ENCODE measurements around the gene RAMACL. TPM values are rescaled to one million over a fixed set of nuclear protein-coding genes. Genes with fewer than 3 reads are reported as not detected.

Gene RAMACL
- total RNA-seq, 6 experiments from 2014 or later, result 2.0 to 3.6 (median 2.8) TPM

DNA sequence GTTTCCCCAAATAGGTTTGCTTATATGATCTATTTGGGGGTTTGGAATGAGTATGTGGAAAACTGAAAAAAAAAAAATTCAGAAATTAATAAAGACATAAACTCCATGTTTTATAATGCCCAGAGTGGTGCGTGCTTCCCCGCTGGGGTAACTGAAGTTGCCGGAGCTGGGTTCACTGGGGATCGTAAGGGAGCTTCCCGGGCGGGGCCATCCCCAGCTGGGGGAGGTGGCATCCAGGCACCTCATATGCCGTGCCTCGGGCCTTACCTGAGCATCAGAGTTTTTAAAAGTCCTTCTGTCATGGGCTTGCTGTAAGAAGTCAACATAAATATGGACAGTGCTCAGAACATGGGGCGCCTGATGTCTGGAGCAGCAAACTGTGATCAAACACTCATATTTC lies 17.9 kb upstream of the RAMACL start:
- Mint-ChIP-seq H3K36me3 (ENCODE audit: low read depth) (peaks cover 23% of the 10 kb centered on the region), H3K9me3 (peaks cover 13% of the 10 kb centered on the region), H3K27ac (no peak overlapping the region), H3K27me3 (ENCODE audit: insufficient read depth) (no peaks in the 10 kb centered on the region; the same call in none of the 2 replicates), H3K4me1 (ENCODE audit: low read depth) (peaks cover 44% of the 10 kb centered on the region), H3K4me3 (no peak overlapping the region)
- TF ChIP-seq, protein P1, sequence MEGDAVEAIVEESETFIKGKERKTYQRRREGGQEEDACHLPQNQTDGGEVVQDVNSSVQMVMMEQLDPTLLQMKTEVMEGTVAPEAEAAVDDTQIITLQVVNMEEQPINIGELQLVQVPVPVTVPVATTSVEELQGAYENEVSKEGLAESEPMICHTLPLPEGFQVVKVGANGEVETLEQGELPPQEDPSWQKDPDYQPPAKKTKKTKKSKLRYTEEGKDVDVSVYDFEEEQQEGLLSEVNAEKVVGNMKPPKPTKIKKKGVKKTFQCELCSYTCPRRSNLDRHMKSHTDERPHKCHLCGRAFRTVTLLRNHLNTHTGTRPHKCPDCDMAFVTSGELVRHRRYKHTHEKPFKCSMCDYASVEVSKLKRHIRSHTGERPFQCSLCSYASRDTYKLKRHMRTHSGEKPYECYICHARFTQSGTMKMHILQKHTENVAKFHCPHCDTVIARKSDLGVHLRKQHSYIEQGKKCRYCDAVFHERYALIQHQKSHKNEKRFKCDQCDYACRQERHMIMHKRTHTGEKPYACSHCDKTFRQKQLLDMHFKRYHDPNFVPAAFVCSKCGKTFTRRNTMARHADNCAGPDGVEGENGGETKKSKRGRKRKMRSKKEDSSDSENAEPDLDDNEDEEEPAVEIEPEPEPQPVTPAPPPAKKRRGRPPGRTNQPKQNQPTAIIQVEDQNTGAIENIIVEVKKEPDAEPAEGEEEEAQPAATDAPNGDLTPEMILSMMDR (IDR thresholded peaks at IDR 0.05), result no peak
- DNase-seq, result no peak

DNA sequence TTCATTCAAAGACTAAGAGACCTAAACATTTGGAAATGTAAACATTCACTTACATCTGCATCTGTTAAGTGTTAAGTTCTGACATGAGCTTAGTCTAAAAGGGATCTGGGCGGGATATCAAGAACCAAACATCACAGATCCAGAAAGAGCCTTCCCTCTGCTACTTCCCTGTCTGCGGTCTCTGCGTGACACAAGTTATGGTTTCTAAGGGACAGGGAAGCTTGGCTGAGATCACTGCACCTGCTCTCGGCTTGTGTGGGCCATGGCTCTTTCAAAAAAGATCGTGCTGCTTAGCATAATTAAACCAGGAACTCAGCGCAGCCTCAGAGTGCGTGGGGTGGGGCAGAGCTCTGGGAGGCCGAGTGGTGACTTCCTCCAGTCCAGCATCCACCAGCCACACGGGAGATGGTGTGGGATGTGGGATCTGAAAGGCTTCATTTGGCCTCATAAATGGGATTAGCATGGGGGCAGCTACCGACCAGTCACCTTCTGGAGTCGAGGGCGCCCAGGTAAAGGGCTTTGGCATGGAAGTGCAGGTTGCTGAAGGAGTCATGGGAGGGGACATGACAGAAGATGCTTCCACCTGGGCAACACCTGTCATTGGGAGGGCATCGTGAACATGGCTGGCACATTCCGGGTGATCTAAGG lies 16.7 kb upstream of the RAMACL start:
- H3K4me3 Mint-ChIP-seq, result no peak overlapping the region
- H3K9me3 Mint-ChIP-seq, result peaks cover 13% of the 10 kb centered on the region
- no peak overlapping the region for H3K27ac Mint-ChIP-seq
- peaks cover 23% of the 10 kb centered on the region for H3K36me3 Mint-ChIP-seq (ENCODE audit: low read depth)
- H3K27me3 Mint-ChIP-seq (ENCODE audit: insufficient read depth), result no peaks in the 10 kb centered on the region
- DNase-seq, result no peak
- TF ChIP-seq, protein P1 (IDR thresholded peaks at IDR 0.05), result no peak
- peaks cover 45% of the 10 kb centered on the region for H3K4me1 Mint-ChIP-seq (ENCODE audit: low read depth)

DNA sequence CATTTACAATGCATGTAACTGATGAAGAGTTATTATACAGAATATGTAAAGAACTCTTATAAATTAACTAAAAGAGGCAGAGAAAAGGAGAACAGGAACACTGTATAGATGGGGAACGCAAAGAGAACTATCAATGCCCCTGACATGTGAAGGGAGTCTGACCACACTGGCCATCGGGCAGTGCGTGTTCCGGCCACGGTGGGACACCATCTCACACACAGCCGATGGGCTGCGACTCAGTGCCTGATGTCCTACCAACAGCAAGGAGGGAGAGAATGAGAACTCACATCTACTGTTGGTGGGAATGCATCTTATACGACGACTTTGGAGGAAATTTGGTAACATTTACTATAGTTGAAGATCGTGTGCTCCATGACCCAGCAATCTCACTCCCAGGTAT lies 15.5 kb upstream of the RAMACL start:
- Mint-ChIP-seq H3K9me3 (peaks cover 13% of the 10 kb centered on the region), H3K27me3 (ENCODE audit: insufficient read depth) (no peaks in the 10 kb centered on the region), H3K4me1 (ENCODE audit: low read depth) (peaks cover 54% of the 10 kb centered on the region), H3K36me3 (ENCODE audit: low read depth) (peaks cover 23% of the 10 kb centered on the region), H3K4me3 (no peak overlapping the region), H3K27ac (no peak overlapping the region)
- TF ChIP-seq, protein P1 (IDR thresholded peaks at IDR 0.05), result no peak
- DNase-seq, result no peak

DNA sequence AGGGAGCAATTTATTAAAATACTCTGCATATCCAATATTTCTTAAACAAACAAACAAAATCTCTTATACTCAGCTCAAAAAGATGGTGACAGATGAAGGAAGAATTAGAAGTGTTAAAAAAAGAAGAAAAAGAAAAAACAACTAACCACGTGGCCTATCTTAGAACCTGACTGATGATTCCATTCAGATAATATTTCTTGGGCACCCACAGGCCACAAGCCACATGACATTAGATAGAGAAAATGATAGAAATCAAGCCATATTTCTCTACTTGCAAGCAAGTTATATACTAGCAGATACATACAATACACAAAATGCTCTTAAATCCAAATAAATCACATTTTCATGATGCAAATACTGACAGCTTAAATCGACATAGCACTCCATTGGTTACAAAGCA lies 14.5 kb upstream of the RAMACL start:
- Mint-ChIP-seq H3K27ac (no peak overlapping the region), H3K36me3 (ENCODE audit: low read depth) (peaks cover 26% of the 10 kb centered on the region), H3K4me3 (no peak overlapping the region), H3K4me1 (ENCODE audit: low read depth) (peaks cover 57% of the 10 kb centered on the region), H3K9me3 (peaks cover 13% of the 10 kb centered on the region), H3K27me3 (ENCODE audit: insufficient read depth) (no peaks in the 10 kb centered on the region)
- TF ChIP-seq, protein P1 (IDR thresholded peaks at IDR 0.05), result no peak
- peak; percentile 25 for DNase-seq

DNA sequence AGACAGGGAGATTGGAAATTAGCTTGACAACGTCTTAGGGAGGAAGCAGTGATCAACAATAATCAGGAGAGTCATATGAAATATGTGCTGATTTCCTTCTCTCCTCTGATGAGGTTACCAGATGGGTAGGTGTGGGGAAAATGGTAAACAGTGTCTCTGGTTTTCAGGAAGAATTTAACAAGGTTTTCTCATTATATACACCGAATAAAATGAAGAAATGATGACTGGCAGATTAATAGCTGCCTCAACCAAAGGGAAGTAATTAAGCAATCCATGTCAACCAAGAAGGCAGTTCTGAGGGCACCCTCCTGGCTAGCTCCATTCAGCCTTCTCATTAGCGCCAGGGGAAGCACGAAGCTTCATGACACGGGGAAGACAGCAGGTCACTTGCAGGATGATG lies 12.7 kb upstream of the RAMACL start:
- Mint-ChIP-seq H3K27ac (peak overlapping the region; percentile 98), H3K9me3 (peaks cover 13% of the 10 kb centered on the region), H3K36me3 (ENCODE audit: low read depth) (peaks cover 26% of the 10 kb centered on the region), H3K4me1 (ENCODE audit: low read depth) (peaks cover 72% of the 10 kb centered on the region), H3K27me3 (ENCODE audit: insufficient read depth) (no peaks in the 10 kb centered on the region), H3K4me3 (no peak overlapping the region)
- TF ChIP-seq, protein P1 (IDR thresholded peaks at IDR 0.05), result no peak
- DNase-seq, result no peak

All from HFFc6 (cell line).